Type B pancreatic cell (in vitro differentiated cells): Measurements from ENCODE around the gene LDB3. TPM values are rescaled to one million over a fixed set of nuclear protein-coding genes. Genes with fewer than 3 reads are reported as not detected.

Experiments used
- DNase-seq: peaks from one replicate; pipeline ENCODE4 v3.0.0; 2021; ENCODE audit warnings: mixed read lengths; ENCODE audit not compliant: unreplicated experiment; ENCODE audit errors: extremely low spot score
- H3K27ac Mint-ChIP-seq: 2 replicates; pipeline ENCODE4 v1.8.0; 2021; ENCODE audit warnings: mild to moderate bottlenecking, mixed read lengths
- H3K27me3 Mint-ChIP-seq: 2 replicates; pipeline ENCODE4 v1.8.0; 2021; ENCODE audit warnings: mixed read lengths
- H3K36me3 Mint-ChIP-seq: 2 replicates; pipeline ENCODE4 v1.8.0; 2021; ENCODE audit warnings: mixed read lengths
- H3K4me1 Mint-ChIP-seq: one replicate; pipeline ENCODE4 v1.8.0; 2021; ENCODE audit warnings: mixed read lengths; ENCODE audit not compliant: unreplicated experiment
- H3K4me3 Mint-ChIP-seq: 2 replicates; pipeline ENCODE4 v1.8.0; 2021; ENCODE audit warnings: mild to moderate bottlenecking, mixed read lengths
- H3K9me3 Mint-ChIP-seq: 2 replicates; pipeline ENCODE4 v1.8.0; 2021; ENCODE audit warnings: mixed read lengths
- total RNA-seq: library from RNA; stranded (reverse); gene quantifications from 2 replicates; pipeline ENCODE4 v1.2.1, GENCODE V29; 2021; ENCODE audit warnings: low replicate concordance
- TF ChIP-seq, protein P1 (sequence below): fragments of 200-600 bp; sonication (generic); conservative IDR thresholded peaks from 2 replicates; pipeline ENCODE4 v1.5.0; 2021; ENCODE audit warnings: antibody characterized with exemption, mild to moderate bottlenecking

The LDB3 gene
- total RNA-seq, 1 donor from 2014 or later, result 0.85 TPM

DNA sequence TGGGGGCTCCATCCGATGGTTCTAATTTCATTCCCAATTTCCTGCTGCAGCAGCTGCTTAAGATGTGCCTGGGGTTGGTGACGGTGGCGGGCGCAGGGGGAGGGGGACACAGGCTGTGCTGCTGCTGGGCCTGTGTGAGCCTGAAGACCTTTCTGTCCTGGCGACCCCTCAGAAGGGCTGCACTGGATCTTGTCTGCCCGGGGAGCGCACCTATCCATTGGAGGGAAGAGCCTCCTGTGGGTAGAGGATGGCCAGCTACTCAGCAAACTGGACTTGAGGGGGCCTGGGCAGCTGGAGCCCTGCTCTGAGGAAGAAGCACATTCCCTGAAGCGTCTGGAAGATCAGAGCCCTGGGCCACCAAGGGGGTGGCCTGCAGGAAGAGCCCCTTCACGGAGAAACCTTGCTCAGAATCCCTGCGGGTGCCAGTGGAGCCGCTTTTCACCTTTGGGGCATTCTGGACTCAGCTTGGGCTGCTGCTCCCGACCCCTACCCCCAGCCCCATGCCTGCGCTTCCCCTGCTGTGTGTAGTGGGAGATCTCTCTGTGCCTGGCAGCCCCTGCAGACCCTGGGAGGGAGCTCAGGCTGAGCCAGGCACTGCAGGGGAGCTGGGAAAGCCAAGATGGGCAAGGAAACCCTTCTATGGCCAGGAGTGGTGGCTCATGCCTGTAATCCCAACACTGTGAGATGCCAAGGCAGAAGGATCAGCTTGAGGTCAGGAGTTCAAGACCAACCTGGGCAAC is 17.8 kb downstream of the LDB3 start:
- no peaks in the 10 kb centered on the region for H3K36me3 Mint-ChIP-seq
- no peaks in the 10 kb centered on the region for H3K27me3 Mint-ChIP-seq
- no peak overlapping the region for H3K4me3 Mint-ChIP-seq
- no peak for DNase-seq
- H3K4me1 Mint-ChIP-seq, result peaks cover 23% of the 10 kb centered on the region
- TF ChIP-seq, protein P1, sequence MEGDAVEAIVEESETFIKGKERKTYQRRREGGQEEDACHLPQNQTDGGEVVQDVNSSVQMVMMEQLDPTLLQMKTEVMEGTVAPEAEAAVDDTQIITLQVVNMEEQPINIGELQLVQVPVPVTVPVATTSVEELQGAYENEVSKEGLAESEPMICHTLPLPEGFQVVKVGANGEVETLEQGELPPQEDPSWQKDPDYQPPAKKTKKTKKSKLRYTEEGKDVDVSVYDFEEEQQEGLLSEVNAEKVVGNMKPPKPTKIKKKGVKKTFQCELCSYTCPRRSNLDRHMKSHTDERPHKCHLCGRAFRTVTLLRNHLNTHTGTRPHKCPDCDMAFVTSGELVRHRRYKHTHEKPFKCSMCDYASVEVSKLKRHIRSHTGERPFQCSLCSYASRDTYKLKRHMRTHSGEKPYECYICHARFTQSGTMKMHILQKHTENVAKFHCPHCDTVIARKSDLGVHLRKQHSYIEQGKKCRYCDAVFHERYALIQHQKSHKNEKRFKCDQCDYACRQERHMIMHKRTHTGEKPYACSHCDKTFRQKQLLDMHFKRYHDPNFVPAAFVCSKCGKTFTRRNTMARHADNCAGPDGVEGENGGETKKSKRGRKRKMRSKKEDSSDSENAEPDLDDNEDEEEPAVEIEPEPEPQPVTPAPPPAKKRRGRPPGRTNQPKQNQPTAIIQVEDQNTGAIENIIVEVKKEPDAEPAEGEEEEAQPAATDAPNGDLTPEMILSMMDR, result no peak
- no peak overlapping the region for H3K27ac Mint-ChIP-seq
- no peaks in the 10 kb centered on the region for H3K9me3 Mint-ChIP-seq

DNA sequence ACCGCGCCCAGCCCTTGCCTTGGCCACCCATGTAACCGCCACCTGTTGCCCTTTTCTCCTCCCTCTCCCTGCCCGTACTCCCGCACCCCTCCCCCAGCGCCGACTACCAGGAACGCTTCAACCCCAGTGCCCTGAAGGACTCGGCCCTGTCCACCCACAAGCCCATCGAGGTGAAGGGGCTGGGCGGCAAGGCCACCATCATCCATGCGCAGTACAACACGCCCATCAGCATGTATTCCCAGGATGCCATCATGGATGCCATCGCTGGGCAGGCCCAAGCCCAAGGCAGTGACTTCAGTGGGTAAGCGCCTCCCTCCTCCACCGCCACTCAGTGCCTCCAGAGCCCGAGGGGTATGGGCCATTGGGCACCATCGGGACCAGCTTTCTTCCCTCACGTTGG is 18.7 kb downstream of the LDB3 start:
- TF ChIP-seq, protein P1, result no peak
- DNase-seq, result no peak
- Mint-ChIP-seq H3K4me3 (no peak overlapping the region), H3K27me3 (no peaks in the 10 kb centered on the region), H3K27ac (no peak overlapping the region), H3K36me3 (no peaks in the 10 kb centered on the region), H3K4me1 (peaks cover 21% of the 10 kb centered on the region), H3K9me3 (no peaks in the 10 kb centered on the region)

DNA sequence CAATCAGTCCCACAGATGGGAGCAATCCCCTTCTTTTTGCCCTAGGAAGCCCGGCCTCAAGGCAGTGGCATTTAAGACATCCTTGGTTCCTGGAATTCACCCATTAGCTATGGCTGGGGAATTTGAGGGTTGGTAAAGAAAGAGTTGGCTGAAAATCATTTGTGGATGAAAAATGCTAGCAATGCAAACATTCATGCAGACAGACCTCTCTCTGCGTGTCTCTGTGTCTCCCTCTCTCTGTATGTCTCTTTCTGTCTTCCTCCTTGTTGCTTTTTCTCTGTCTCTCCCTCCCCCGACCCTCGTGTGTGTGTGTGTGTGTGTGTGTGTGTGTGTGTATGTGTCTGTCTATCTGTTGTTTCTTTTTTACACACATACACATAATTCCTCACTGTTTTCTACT is 19.4 kb downstream of the LDB3 start:
- DNase-seq, result no peak
- H3K27ac Mint-ChIP-seq, result no peak overlapping the region

DNA sequence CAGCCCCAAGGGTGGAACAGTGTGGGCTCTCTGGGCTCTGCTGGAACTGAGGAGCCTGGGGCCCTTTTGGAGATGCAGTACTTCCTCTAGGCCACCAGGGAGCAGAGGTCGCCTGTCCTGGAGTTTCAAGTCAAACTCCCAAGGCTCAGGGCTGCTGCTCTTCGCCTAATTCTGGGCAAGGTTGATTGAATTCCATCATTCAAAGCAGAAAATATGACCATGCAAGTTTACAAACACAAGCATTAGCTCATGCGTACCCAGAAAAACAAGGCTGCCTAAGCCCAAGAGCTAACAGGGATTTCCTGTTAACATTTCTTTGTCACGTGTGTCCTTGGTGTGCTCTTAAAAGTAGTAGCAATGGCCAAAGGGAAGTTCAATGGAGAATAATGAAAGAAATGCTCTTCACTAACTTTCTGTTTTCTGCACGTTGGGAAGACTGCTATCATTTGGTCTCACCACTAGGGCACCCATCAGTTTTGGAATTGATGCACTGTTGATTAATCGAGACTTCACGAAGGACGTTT is 20.1 kb downstream of the LDB3 start:
- Mint-ChIP-seq H3K27me3 (no peaks in the 10 kb centered on the region), H3K9me3 (no peaks in the 10 kb centered on the region), H3K27ac (no peak overlapping the region), H3K4me3 (no peak overlapping the region), H3K36me3 (no peaks in the 10 kb centered on the region), H3K4me1 (peaks cover 21% of the 10 kb centered on the region)
- DNase-seq, result no peak
- TF ChIP-seq, protein P1, result peak; percentile 86

More for the DNA sequence above, 19.4 kb downstream of the LDB3 start:
- no peaks in the 10 kb centered on the region for H3K9me3 Mint-ChIP-seq
- H3K36me3 Mint-ChIP-seq, result no peaks in the 10 kb centered on the region
- no peak overlapping the region for H3K4me3 Mint-ChIP-seq
- H3K4me1 Mint-ChIP-seq, result peaks cover 17% of the 10 kb centered on the region
- TF ChIP-seq, protein P1, result no peak
- no peaks in the 10 kb centered on the region for H3K27me3 Mint-ChIP-seq

DNA sequence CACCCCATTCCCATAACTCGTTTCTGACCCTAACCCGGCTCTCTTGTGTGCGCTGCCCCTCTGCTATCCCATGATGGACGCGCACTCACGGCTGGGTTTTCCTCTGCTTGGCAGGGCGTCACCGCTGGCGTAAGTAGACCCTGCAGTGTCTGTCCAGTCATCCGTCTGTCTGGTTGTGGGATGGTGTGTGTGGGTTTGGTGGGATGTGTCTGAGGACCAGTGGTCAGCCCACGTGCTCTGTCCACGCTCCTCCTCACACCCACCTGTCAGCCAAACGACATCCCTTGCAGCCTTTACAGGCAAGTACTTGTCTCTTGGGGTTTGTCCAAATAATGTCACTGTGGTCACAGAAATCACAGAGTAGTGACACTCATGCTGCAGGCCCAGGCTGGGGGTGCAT is 20.8 kb downstream of the LDB3 start:
- H3K4me1 Mint-ChIP-seq, result peaks cover 27% of the 10 kb centered on the region
- no peaks in the 10 kb centered on the region for H3K27me3 Mint-ChIP-seq
- no peaks in the 10 kb centered on the region for H3K9me3 Mint-ChIP-seq
- no peak for DNase-seq
- H3K4me3 Mint-ChIP-seq, result no peak overlapping the region
- TF ChIP-seq, protein P1, result no peak
- H3K36me3 Mint-ChIP-seq, result no peaks in the 10 kb centered on the region
- no peak overlapping the region for H3K27ac Mint-ChIP-seq
